Body of pancreas (tissue), 4 donors: ENCODE measurements around the gene ATF7IP. TPM values are rescaled to one million over a fixed set of nuclear protein-coding genes. Genes with fewer than 3 reads are reported as not detected.

ENCODE experiments used
- ATAC-seq: fragments of 150-250 bp; one replicate; pipeline ENCODE4 v1.9.1; 2016
- DNase-seq, 4 donors: peaks; one replicate each; pipeline ENCODE4 v3.0.0-alpha.2; 2019
- H3K27ac ChIP-seq, 4 donors: fragments of 200-600 bp; sonication (generic); 1 replicate in 3 of 4; 2 replicates in 1 of 4; pipeline versions ENCODE4 v1.5.1 to v1.6.1; 2016 to 2019; ENCODE audit warnings: mild to moderate bottlenecking in 1 of 4, mixed read lengths in 1 of 4, moderate library complexity in 1 of 4
- H3K27me3 ChIP-seq, 2 donors: fragments of 200-600 bp; sonication (generic); one replicate each; pipeline ENCODE4 v1.6.0; 2016; ENCODE audit warnings: mild to moderate bottlenecking in 1 of 2
- H3K36me3 ChIP-seq, 2 donors: fragments of 200-600 bp; sonication (generic); replicated peaks in 1 of 2; 2 replicates each; pipeline ENCODE4 v1.5.1; 2016; ENCODE audit warnings: low read depth in 2 of 2; ENCODE audit not compliant: insufficient read depth in 1 of 2
- H3K4me1 ChIP-seq: fragments of 200-600 bp; sonication (generic); one replicate; pipeline ENCODE4 v1.6.0; 2016
- H3K4me3 ChIP-seq, 2 donors: fragments of 200-600 bp; sonication (generic); 1 replicate in 1 of 2; 2 replicates in 1 of 2; pipeline ENCODE4 v1.5.1; 2016 to 2019
- H3K9me3 ChIP-seq, 3 donors: fragments of 200-600 bp; sonication (generic); 1 replicate in 2 of 3; 2 replicates in 1 of 3; pipeline ENCODE4 v1.5.1; 2016
- POLR2A ChIP-seq, 3 donors: fragments of 450-650 bp; IDR thresholded peaks; one replicate each; pipeline ENCODE4 v1.6.1; 2016; ENCODE audit warnings: antibody characterized with exemption in 3 of 3, mild to moderate bottlenecking in 2 of 3
- WGBS, 2 donors: methylation state at CpG; one replicate each; pipeline ENCODE4 v1.1.5; 2017; 5-methylcytosine and 5-hydroxymethylcytosine counted together
- intact Hi-C: fragments of 100-400 bp; cut with DNase I; formaldehyde crosslinking; loops from one replicate; pipeline ENCODE4 v1.15.1; 2023
- total RNA-seq, 2 donors: library from RNA; depleted of rRNA; stranded (reverse); fragments of >200 nt; gene quantifications; one replicate each; pipeline ENCODE4 v1.1.0, GENCODE V29; 2016
- TF ChIP-seq, protein P1 (sequence below), 7 experiments: fragments of 450-650 bp in 4 of 7; fragments of 200-600 bp in 3 of 7; sonication (generic) in 3 of 7; IDR thresholded peaks; one replicate each; pipeline ENCODE4 v1.5.1; 2016 to 2019; ENCODE audit warnings: antibody characterized with exemption in 7 of 7

ATF7IP gene
- total RNA-seq, 2 donors from 2014 or later, result 37.6 to 80.8 TPM

DNA sequence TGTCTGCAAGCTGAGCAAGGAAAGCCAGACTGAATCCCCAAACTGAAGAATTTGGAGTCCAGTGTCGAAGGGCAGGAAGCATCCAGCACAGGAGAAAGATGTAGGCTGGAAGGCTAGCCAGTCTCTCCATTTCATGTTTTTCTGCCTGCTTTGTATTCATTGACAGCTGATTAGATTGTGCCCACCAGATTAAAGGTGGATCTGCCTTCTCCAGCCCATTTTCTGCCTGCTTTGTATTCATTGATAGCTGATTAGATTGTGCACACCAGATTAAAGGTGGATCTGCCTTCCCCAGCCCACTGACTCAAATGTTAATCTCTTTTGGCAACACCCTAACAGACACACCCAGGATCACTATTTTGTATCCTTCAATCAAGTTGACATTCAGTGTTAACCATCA is 116.9 kb downstream of the ATF7IP start:
- intact Hi-C loops, result no loop called here
- TF ChIP-seq, protein P1, sequence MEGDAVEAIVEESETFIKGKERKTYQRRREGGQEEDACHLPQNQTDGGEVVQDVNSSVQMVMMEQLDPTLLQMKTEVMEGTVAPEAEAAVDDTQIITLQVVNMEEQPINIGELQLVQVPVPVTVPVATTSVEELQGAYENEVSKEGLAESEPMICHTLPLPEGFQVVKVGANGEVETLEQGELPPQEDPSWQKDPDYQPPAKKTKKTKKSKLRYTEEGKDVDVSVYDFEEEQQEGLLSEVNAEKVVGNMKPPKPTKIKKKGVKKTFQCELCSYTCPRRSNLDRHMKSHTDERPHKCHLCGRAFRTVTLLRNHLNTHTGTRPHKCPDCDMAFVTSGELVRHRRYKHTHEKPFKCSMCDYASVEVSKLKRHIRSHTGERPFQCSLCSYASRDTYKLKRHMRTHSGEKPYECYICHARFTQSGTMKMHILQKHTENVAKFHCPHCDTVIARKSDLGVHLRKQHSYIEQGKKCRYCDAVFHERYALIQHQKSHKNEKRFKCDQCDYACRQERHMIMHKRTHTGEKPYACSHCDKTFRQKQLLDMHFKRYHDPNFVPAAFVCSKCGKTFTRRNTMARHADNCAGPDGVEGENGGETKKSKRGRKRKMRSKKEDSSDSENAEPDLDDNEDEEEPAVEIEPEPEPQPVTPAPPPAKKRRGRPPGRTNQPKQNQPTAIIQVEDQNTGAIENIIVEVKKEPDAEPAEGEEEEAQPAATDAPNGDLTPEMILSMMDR (IDR thresholded peaks at IDR 0.05), result no peak
- no peak for TF ChIP-seq POLR2A (IDR thresholded peaks at IDR 0.05)
- 92 to 100% methylated on average over 1 of the region's 1 CpG for WGBS, 2 donors
- Histone ChIP-seq H3K36me3 (peaks cover 0 to 37% of the 10 kb centered on the region in 2 donors), H3K9me3 (no peaks in the 10 kb centered on the region), H3K4me1 (no peaks in the 10 kb centered on the region), H3K27me3 (no peaks in the 10 kb centered on the region), H3K27ac (no peak overlapping the region), H3K4me3 (no peak overlapping the region)
- DNase-seq, result no peak
- ATAC-seq, result no peak

DNA sequence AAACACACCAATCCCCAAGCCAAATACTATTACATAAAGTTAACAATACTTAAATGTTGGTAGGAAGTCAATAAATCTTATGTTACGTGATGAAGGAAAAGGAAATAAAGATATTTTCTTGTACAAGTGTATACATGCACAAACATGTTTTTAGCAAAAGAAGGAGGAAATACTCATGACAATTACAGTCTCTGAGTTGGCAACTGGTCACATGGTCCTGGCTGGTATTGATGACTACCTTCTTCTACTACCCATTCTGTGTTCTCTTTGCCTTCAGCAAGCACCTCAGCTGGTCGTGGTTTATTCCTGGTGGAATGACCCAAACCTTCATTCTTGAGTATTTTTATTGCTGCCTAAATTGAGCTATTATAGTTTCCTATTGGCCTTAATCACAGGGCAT is 117.4 kb downstream of the ATF7IP start:
- H3K9me3 ChIP-seq, result no peaks in the 10 kb centered on the region
- H3K36me3 ChIP-seq, result peaks cover 0 to 37% of the 10 kb centered on the region in 2 donors
- WGBS, 2 donors, result 91 to 96% methylated on average over 2 of the region's 2 CpGs
- ATAC-seq (no peak), DNase-seq (no peak)
- H3K4me1 ChIP-seq, result no peaks in the 10 kb centered on the region
- no peaks in the 10 kb centered on the region for H3K27me3 ChIP-seq
- no peak overlapping the region for H3K27ac ChIP-seq
- TF ChIP-seq POLR2A (IDR thresholded peaks at IDR 0.05), result no peak
- TF ChIP-seq, protein P1 (IDR thresholded peaks at IDR 0.05), result no peak
- intact Hi-C loops, result no loop called here
- H3K4me3 ChIP-seq, result no peak overlapping the region

DNA sequence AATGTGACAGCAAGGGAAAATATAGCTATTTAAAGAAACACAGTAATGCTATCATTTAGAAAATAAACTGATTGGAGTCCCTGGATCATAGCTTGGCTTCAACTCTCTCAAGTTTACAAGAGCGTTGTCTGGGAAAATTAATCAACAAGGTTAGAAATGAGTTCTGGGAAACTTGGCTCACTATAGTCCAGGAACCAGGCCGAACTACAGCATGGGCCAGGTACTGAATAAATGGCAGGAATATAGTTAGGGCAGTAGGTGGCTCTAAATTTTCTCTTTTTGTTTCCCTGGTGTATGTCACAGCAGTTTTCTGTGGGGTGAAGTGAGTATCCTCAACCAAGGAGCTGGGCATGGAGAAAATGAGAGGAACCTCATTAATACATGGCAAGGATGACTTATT is 129.8 kb downstream of the ATF7IP start:
- ATAC-seq (no peak), DNase-seq (no peak)
- no peaks in the 10 kb centered on the region for H3K27me3 ChIP-seq
- no peak overlapping the region for H3K4me3 ChIP-seq
- 81 to 82% methylated on average over 2 of the region's 2 CpGs for WGBS, 2 donors
- H3K9me3 ChIP-seq, result no peaks in the 10 kb centered on the region
- no peak for TF ChIP-seq POLR2A (IDR thresholded peaks at IDR 0.05)
- TF ChIP-seq, protein P1 (IDR thresholded peaks at IDR 0.05), result no peak
- H3K36me3 ChIP-seq, result peaks cover 4 to 19% of the 10 kb centered on the region in 2 donors
- H3K4me1 ChIP-seq, result no peaks in the 10 kb centered on the region
- H3K27ac ChIP-seq, result no peak overlapping the region
- intact Hi-C loops, result no loop called here

GRCh38 chr12:14505626-14506596 is 140.4 kb downstream of the ATF7IP start:
- DNase-seq (no peak), ATAC-seq (no peak)
- Histone ChIP-seq H3K36me3 (peaks cover 0 to 3% of the 10 kb centered on the region in 2 donors), H3K27ac (no peak overlapping the region), H3K27me3 (no peaks in the 10 kb centered on the region), H3K4me1 (no peaks in the 10 kb centered on the region), H3K9me3 (no peaks in the 10 kb centered on the region), H3K4me3 (no peak overlapping the region)
- intact Hi-C loops, result no loop called here
- 89 to 91% methylated on average over 6 of the region's 6 CpGs for WGBS, 2 donors
- TF ChIP-seq POLR2A (IDR thresholded peaks at IDR 0.05), result no peak
- TF ChIP-seq, protein P1 (IDR thresholded peaks at IDR 0.05), result no peak
